SW480 (cell line): ENCODE data around the gene CD3G.

Experiments
- DNase-seq: peaks from one replicate; pipeline ENCODE4 v3.0.0-alpha.2; 2016; ENCODE audit warnings: low spot score

Gene CD3G

GRCh38 chr11:118325283-118325682 lies 18.9 kb upstream of the CD3G start:
- DNase-seq: no peak

- no peak for DNase-seq
Observed at GRCh38 chr11:118328745-118329144, 15.4 kb upstream of the CD3G start.

DNA sequence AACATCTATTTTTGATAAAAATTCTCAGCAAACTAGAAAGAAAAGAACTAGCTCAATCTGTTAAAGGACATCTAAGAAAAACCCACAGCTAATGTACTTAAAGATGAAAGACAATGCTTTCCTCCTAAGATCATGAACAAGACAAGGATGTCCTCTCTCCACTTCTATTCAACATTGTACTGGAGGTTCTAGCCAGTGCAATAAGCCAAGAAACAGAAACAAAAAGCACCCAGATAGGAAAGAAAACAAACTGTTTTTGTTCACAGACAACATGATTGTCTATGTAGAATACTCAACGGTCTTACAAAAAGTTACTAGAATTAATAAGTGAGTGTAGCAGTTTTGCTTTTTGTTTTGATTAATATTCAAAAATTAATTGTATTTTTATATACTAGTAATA lies 9.4 kb upstream of the CD3G start:
- no peak for DNase-seq

- peak; percentile 36 for DNase-seq
Observed at GRCh38 chr11:118338637-118339061, 5.5 kb upstream of the CD3G start.

DNA sequence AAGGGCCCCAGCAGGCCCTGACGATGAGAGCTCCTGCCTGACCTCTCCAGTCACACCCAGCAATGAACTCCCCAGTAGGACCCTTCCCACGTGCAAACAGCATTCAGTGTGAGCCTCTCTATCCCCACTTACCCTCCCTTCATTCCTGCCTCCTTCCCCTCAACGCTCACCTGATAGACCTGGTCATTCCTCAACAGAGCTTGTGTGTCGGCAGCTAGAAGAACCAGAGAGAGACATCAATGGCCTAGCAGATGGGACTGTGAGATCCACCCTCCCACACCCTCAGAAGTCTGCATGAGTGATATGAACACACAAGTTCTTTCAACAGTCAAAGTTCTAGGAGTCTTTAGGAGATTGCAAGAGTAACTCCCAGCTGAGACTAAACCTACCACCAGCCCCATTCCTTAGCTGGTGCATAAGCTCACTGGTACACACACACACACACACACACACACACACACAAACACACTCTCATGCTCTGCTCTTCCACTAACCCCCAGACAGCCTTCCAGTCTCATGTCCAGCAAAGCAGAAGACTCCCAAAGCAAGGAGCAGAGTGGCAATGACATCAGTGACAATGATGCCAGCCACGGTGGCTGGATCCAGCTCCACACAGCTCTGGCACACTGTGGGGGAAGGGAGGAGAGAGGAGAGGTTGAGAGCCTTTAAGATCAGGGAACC lies 4.7 kb upstream of the CD3G start:
- no peak for DNase-seq

GRCh38 chr11:118340449-118340848 lies 3.7 kb upstream of the CD3G start:
- no peak for DNase-seq

- DNase-seq: no peak
Observed at GRCh38 chr11:118341261-118341660, 2.9 kb upstream of the CD3G start.

DNA sequence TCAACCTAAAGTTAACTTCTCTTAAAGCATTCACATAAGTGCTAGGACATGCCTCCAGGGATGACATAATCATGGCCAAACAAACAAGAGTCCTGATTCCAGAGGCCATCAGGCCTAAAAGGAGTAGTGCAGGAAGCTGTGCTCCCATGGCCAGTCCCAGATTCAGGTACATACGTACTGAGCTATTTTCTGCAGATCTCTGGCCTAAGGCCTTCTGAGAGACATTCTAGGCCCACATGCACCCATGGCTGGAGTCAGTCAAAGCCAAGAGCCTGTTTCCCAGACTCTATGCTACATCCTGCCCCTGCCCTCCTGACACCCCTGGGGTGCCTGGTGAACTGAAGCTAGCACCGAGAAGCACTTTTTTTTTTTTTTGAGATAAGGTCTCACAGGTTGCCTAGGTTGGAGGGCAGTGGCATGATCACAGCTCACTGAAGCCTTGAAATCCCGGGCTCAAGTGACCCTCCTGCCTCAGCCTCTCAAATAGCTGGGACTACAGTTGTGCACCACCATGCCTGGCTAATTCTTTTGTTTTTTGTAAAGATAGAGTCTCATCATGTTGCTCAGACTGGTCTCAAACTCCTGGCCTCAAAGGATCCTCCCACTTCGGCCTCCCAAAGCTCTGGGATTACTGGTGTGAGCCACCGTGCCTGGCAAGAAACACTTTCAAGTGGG lies 2.2 kb upstream of the CD3G start:
- no peak for DNase-seq

GRCh38 chr11:118342503-118343161 lies 1.5 kb upstream of the CD3G start, which contains the start of gene CD3D:
Gene CD3D, minus strand, starts transcription at chr11:118342705. Its CDS starts 98 bp downstream, at chr11:118342607.
- no peak for DNase-seq

GRCh38 chr11:118343248-118343647 lies 896 bp upstream of the CD3G start:
- no peak for DNase-seq

DNA sequence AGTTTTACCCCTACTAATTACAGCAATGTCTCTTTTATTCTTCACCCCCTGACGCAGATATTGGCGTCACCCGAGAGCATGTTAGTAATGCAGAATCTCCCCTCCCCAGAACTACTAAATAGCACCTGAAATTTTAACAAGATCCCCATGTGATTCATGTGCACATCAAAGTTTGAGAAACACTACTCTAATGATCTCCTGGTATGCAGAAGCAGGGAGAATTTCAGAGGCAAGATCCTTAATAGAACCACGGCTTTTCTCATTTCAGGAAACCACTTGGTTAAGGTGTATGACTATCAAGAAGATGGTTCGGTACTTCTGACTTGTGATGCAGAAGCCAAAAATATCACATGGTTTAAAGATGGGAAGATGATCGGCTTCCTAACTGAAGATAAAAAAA lies 5.3 kb downstream of the CD3G start:
- DNase-seq: no peak

DNA sequence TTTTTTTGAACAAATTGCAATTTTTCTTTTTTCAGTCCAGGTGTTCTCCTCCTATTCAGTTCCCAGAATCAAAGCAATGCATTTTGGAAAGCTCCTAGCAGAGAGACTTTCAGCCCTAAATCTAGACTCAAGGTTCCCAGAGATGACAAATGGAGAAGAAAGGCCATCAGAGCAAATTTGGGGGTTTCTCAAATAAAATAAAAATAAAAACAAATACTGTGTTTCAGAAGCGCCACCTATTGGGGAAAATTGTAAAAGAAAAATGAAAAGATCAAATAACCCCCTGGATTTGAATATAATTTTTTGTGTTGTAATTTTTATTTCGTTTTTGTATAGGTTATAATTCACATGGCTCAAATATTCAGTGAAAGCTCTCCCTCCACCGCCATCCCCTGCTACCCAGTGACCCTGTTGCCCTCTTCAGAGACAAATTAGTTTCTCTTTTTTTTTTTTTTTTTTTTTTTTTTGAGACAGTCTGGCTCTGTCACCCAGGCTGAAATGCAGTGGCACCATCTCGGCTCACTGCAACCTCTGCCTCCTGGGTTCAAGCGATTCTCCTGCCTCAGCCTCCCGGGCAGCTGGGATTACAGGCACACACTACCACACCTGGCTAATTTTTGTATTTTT lies 9.1 kb downstream of the CD3G start:
- peak; percentile 26 for DNase-seq

GRCh38 chr11:118358071-118358470 lies 13.9 kb downstream of the CD3G start:
- no peak for DNase-seq

DNA sequence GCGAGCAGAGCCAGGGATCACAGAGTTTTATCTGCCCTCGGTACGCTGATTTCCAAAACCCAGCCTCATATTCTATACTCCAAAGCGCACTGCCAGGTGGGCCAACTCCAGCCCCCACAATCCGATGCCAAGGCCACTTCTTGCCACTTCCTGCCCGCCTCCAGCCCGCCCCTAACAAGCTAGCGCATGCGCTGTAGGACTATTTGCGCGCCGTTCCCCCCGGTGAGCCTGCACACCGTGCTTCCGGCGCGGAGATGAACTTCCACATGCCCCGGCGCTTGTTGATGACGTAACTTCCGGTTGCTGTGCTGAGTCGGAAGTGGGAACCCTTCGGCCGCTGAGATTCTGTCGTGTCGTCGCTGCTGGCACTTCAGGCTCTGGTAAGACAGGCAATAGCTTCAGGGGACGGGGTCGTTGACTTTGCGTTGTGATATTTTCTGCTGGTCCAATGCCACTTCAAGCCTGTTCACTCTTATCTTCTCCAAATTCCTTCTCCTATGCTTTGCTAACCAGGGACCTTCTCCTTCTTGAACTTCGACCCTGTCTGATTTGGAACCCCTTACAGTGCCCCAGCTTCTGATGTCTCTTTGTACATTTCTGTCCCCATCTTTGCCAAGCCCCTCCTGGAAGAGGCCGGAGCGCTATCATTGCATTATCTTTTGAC lies 15.3 kb downstream of the CD3G start, which contains the start of gene UBE4A:
Gene UBE4A (plus strand): TSS at position 306 of the 664 bp plus-strand sequence. CDS start 5,481 bp downstream, outside the sequence.
- DNase-seq: peak; percentile 89

DNA sequence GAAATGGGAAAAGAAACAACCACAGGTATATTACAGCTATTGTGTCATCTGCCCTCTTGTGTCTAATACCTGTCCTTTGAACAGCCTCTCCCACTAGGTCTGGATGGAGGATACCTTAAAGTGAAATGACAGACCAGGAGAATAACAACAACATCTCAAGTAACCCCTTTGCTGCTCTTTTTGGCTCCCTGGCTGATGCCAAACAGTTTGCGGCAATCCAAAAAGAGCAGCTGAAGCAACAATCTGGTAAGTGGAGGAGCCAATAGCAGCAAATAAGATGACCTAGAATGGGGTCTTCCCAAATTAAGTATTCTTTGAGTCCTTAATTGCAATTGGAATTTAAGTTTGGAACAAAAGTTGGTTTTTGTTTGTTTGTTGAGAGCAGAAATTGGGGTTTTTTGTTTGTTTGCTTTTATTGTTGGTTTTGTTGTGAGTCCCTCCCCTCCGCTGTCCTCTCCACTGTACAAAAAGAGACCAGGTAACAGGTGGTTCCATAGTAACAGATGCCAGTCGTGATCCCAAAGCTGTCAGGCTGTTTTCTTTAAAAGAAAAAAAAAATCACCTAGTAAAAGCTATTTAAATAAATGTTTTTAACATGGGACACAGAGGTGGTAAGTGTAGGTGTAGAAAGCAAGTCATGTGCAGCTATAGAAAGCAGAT lies 20.9 kb downstream of the CD3G start:
- no peak for DNase-seq

- DNase-seq: no peak
Observed at GRCh38 chr11:118366287-118366686, 22.1 kb downstream of the CD3G start.

- DNase-seq: no peak
Observed at GRCh38 chr11:118370774-118371173, 26.6 kb downstream of the CD3G start.

GRCh38 chr11:118373263-118373662 lies 29.1 kb downstream of the CD3G start:
- no peak for DNase-seq

DNA sequence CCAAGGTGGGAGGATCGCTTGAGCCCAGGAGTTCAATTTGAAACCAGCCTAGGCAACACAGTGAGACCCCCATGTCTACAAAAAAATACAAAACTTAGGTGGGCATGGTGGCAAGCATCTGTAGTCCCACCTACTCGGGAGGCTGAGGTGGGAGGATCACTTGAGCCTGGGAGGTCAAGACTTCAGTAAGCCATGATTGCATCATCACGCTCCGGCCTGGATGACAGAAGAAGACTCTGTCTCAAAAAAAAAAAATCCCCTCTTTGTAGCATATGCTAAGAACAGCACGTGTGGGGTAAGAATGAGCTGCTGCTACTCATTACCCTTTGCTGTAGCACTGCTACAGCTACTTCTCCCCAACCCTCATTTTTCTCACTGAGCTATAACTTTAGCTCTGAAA lies 29.7 kb downstream of the CD3G start:
- no peak for DNase-seq

DNA sequence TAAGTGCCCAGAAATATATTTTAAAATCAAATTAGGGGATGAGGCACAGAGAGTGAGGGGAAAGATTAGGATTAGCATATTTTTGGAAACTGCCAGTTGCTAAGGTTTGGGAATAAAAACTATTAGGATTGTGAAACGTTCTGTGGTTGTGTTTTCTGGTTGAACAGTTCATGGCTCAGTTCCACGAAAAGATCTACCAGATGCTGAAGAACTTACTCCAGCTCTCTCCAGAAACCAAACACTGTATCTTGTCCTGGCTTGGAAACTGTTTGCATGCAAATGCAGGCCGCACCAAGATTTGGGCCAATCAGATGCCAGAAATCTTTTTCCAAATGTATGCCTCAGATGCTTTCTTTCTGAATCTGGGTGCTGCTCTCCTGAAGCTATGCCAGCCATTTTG lies 30.6 kb downstream of the CD3G start:
- no peak for DNase-seq

DNA sequence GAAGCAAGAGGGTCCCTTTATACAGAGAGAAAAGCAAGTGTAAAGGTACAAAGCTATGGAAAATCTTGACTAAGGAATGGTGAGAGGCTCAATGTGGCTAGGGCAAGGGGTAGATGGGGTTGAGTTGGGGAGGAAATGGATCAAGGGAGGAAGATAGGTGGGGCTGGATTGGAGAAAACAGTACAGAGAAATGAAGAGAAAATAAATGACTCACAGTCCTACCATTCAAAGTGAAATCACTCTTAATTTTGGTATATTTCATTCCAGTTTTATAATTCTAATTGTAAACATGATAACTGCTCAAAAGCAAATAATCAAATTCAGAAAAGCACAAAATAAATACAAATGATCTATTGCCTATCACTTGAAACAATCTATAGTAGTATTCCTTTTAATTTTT lies 31.8 kb downstream of the CD3G start:
- DNase-seq: no peak

DNA sequence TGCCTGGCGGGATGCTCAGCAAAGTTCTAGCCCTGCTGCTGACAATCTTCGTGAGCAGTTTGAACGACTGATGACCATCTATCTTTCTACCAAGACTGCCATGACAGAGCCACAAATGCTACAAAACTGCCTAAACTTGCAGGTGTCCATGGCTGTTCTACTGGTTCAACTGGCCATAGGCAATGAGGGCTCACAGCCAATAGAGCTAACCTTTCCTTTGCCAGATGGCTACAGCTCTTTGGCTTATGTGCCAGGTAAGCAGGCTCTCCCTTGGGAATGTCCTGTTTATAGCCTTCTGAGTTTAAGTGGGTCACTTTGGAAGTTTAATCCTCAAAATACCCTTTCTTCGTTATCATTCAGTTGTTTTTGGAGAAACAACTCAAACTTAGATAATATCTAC lies 35.4 kb downstream of the CD3G start:
- DNase-seq: no peak
